GM18858 (cell line): ENCODE results near the gene SETD3.
"Not testable (repeated sequence)": the region's sequence is repeated elsewhere in the genome, so short reads cannot be mapped to it uniquely, and the experiment has no call there.

Source experiments
- ATAC-seq: cut with Tn5 transposase; IDR thresholded peaks from one replicate; pipeline ENCODE4 v1.9.1; 2021; ENCODE audit not compliant: unreplicated experiment

SETD3 gene

DNA sequence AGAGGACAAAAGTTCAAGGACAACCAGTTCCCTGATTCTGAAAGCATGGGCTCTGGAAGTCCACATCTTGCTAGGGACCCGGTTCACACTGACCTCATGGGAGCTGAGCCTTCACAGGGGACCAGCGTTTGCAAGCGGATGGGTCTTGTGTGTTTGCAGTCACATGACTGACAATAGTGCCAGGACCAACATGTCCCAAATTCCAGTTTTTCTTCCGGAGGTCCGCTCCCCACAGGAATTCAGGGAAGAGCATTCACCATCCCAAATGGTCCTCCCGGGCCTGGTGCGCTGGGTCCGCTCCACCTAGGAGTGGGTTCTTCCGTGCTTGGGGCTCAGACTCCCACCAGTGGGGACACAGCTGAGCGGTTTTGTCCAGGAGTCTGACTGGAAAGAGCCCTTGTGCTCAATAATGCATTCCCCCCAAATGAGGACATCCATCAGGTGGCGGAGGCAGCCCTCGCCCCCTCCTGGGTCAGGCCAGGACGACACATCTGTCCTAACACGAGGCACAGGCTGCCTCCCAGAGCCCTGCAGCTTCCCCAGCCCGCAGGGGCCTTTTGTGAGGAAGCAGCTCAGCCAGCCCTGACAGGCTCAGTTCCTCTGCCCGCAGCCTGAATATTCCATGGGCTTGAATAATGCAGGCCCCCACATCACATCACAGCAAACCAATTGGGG is 116.9 kb downstream of the SETD3 start:
- no peak for ATAC-seq

DNA sequence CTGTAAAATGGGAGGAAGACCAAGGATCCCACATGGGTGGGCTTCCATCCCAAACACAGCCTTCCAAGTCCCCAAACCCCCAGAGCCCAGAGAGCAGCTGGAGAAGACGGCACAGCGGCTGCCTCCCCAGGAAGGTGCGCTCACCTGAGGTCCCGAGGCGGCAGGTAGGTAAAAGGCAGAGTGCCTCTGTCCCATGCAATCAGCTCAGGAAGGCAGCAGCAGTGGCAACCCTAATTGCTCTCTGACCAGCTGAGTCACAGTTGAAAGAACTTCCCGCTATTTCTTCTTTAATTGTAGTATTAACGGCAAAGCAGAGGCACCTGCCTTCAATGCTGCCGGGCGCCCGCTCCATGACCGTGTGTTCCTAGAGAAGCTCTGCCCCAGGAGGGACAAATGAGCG is 117.6 kb downstream of the SETD3 start:
- no peak for ATAC-seq

- no peak for ATAC-seq
These were observed 119.0 kb downstream of the SETD3 start for GRCh38 chr14:99361596-99362215.

DNA sequence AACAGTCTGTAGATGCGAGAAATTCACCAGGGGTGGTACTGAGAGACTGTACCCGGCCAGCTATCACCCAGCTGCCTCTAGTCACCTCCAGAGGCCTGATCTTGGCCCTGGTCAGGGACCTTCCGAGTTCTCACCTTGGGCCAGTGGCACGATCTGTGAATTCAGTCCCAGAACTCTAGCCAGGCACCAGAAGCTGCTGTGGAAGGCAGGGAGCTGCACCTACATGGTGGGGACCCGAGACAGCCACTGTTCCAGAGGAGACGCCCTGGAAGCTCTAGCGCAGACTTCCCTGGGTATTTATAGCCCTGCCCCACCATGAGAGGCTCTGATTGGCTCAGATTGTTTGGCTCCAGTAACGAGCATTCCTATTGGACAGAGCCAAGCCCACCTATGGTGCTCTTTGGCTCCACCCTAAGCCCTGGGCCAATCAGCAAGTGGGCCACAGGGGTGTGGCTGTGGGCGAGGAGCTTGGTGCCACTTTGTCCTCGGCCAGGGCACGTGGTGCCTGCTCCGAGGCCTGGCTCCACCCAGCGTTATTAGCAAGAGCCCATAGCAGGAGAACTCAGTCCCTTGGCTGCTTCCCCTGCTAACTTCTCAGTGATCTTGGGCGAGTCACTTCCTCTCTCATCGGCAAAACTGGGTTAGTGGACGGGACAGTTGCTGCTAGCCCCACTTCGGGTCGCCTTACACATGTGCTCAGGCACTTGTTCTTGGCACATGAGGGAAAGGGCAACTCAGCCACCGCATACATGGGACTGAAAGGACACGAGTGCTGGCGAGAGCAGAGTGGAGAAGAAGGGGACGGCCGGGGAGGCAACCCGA is 119.7 kb downstream of the SETD3 start:
- no peak for ATAC-seq

- ATAC-seq, result no peak
These were observed 120.8 kb downstream of the SETD3 start for GRCh38 chr14:99359906-99360305.

GRCh38 chr14:99357916-99358390 is 122.7 kb downstream of the SETD3 start:
- ATAC-seq, result no peak

- no peak for ATAC-seq
These were observed 123.3 kb downstream of the SETD3 start for GRCh38 chr14:99357151-99357915.

- no peak for ATAC-seq
These were observed 124.5 kb downstream of the SETD3 start for GRCh38 chr14:99356031-99356608.

DNA sequence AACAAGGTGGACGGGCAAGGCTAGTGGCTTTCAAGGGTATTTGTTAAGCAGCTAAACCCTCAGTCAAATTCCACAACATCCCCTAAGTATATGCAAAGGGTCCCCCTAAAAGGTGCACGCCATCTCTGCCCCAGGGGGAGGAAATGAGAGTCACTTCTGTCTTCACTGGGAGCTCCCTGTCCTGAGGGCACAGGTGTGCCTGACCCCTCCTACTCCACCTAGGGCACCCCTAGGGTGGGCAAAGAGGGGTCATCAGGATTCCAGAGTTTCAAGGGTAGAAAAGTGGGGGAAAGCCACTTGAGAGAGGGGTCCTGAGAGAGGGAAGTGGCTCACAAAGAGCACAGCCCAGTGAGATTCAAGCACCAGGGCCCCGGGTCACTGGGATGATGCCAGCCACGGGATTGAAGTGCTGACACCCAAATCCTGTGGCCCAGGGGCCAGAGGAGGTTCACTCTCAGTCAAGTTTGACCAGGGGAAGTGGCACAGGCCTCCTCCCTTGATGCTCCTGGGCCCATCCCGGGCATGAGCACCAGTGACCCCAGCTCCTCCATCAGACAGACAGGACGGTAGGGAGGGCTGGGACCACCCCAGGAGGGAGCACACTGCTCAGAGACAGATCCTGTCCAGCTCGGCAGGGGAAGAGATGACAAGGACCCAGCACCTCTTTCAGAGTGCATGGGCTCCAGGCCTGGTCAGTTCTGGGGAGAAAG is 126.3 kb downstream of the SETD3 start:
- no peak for ATAC-seq

DNA sequence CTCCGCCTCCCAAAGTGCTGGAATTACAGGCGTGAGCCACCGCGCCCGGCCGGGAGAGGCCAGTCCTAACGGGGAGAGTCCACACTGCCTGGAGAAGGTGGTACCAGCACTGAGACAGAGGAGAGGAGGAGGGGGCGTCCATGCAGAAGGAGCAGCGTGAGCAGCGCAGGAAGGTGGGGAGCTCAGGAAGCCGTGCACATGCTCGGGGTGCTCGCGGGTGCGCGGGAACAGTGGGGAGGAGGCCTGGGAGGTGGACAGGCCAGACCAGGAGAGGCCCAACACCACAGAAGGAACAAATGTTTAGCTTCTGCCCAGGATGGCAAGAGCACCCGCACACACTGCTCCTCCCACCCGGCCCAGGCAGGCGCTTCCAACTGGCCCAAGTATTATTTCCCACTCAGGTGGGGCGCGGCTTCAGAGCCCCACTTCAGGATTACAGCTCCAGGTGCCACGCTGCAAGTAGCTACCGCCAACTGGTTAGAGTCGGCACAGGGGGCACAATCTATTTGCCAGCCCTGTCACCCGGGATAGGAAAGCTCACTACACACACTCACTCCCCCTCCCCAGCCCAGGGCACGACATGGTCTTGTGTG is 127.9 kb downstream of the SETD3 start:
- ATAC-seq, result no peak

DNA sequence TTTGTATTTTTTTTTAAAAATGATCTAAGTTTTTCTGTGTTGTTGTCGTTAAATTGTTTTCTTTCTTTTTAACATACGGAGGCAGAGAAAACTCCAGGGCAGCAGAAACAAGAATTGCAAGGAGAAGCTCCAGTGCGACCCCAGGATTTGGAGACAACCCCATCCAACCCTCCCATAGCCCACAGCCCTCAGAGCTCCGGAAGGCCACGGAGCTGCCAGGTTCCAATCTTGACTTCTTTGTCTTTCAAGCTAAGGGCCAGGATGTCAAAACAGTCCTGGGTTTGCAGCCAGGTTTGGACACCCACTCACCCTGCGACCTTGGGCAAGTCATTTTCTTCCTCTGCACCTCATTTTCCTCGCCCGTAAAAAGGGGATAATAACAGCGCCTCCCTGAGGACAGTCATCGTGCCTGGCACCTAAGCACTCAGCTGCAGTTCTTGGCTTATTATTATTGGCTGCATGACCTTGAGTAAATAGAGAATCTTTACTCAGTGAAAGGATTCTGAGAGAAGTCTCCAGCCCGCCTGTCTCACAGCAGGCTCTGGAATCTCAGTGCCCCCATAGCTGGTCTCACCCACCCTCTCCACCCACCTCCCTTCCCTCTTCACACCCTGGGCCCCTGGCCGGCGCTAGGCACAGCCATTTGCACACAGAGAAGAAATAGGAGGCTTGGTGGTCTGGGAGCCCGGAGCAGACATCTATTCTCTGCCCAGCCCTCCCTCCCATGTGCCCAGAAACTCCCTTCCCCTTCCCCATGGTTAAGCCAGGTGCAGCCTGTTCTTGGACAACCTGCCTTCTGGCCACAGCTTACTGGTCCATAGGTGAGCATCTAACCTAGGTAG is 129.3 kb downstream of the SETD3 start:
- no peak for ATAC-seq

DNA sequence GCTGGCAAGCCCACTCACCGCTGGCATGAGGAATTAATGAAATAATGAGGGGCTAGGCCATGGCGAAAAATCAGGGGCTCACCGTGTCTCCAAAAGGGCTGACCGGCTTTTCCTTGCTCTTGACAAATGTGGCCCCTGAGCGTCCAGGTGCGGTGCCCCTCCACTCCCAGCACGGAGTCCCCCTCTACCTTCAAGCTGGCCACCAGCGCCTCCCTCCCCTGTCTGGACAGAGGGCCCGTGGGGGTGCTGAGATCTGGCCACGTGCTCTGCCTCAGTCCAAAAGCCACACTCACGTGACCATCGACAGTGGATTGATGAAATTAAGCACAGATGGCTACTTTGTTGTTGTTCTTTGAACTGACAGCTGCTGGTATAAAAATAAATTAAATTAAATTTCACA is 129.9 kb downstream of the SETD3 start:
- ATAC-seq, result no peak

DNA sequence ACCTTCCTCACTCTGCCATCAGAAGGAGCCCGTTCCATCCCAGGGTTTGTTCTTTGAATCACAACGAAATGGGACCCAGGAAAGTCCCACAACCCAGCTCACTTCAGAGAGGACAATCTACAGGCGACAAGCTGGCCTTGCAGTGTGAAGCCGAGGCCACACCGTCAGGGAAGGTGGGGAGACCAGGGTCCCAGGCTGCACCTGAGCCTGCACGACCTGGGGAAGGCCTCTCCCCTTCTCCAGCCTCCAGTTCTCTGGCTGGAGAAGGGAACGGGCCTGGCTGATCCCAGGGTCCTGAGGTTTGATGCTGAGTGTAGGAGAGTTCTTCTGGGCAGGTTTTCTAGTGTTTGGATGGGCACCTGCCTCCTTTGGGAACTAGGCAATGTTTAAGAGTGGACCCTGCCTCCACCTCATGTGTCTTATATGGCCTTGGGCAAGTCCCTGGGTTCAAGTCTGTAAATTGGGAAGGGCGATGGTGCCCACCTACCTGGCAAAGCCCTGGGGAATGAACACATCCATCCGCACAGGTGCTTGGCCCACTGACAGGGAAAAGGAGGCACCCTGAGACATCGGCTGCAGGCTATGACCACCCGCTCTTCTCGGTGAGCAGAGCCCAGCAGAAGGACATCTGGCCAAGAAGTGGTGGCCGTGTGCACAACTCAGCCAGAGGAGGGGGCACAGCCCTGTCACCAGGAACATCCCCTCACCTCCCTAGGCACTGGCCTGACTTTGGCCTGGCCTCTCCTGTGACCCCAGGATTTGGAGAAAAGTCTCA is 130.8 kb downstream of the SETD3 start:
- no peak for ATAC-seq

DNA sequence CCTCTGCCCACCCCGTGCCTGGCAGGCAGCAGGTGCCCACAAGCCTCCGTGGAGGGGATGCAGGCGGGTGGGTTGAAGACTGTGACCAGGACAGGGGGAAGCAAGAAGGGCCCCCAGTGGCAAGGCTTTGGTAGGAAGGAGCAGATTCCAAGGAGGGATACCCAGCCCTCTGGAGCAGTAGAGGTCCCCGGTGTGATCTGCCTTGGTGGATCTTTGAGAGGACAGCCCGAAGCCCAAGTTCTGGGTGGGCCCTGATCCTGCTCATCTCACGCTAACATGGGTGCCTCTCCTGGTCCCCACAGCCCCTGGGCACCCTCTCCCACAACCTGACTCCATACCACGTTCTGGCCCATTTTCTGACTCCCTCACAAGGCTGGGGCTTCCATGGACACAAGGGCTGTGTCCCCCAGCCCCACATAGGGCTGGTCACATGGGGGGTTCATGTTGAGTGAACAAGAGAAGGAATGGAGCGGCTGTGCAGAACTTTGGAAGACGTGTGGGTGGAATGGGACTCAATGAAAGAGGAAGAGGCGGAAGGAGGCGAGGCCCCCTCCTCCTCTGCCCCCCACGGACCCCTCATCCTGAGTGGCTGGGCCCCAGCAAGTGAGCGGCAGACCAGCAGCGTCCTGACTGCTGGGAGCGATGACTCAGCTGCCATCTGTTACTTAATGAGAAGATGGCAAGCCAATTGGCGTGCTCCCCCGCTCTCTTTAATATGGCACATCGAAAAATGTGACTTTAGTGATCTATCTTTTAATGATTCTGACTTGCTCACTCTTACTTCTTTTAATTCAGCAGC is 131.6 kb downstream of the SETD3 start:
- ATAC-seq, result no peak

- ATAC-seq, result not testable (repeated sequence)
These were observed 132.4 kb downstream of the SETD3 start for GRCh38 chr14:99348231-99348630.
